GM18951 (cell line): ENCODE results near the gene ATP6V0E1.
"Not testable (repeated sequence)": the region's sequence is repeated elsewhere in the genome, so short reads cannot be mapped to it uniquely, and the experiment has no call there.

Source experiments
- POLR2A ChIP-seq: IDR thresholded peaks from 4 replicates; pipeline ENCODE4 v1.6.1; 2011; ENCODE audit warnings: mild to moderate bottlenecking; ENCODE audit not compliant: insufficient read length, insufficient read depth; ENCODE audit errors: extremely low read depth
- in situ Hi-C: fragments of 300-500 bp; cut with MboI; formaldehyde crosslinking; loops from one replicate; pipeline ENCODE4 v1.12.0; 2022; ENCODE audit warnings: low sequenced_read_pairs, mixed read lengths, inconsistent platforms; ENCODE audit not compliant: unreplicated experiment

ATP6V0E1 gene

DNA sequence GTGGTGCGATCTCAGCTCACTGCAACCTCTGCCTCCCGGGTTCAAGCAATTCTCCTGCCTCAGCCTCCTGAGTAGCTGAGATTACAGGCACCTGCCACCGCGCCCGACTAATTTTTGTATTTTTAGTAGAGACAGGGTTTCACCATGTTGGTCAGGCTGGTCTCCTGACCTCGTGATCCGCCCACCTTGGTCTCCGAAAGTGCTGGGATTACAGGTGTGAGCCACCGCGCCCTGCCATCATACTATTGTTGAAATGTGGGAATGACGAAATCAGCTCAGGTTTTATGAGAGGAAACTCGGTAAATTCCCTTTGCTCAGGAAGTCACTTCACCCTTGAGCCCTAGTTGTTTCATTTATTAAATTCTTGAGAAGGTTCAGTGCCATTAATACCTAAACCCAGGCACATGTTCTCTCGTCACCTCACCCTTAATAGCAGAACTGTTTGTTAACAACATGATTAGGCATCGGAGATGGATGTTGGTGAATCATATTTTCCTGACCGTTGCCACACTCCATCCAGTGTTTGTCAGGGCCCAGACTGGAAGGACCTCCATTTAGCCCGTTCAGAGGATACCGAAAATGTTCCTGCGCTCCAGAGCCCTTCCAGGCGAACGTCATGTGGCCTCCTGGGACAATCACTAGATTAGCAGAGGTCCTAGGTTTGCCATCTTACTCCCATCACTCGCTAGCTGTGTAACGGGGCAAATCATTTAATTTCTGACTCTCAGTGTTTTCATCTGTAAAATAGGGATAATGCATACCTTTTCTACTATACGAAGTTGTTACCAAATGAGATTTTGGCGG, 52.5 kb downstream of the ATP6V0E1 start:
- in situ Hi-C loops: no loop called here
- no peak for TF ChIP-seq POLR2A

- in situ Hi-C loops: no loop called here
- TF ChIP-seq POLR2A: no peak
These were observed 55.6 kb downstream of the ATP6V0E1 start for GRCh38 chr5:173039188-173039587.

DNA sequence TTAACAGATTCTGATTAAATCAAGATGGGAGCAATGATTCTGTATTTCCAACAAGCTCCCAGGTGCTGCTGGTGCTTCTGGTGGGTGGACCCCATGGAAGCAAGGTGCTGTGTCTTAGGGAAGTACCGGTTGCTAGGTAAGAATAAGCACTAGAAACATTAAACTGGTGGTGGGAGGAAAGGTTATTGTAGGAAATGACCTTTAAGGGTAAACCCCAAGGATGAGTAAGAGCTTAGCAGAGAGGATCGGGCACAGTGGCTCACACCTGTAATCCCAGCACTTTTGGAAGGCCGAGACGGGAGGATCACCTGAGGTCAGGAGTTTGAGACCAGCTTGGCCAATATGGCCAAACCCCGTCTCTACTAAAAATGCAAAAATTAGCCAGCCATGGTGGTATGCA, 56.4 kb downstream of the ATP6V0E1 start:
- in situ Hi-C loops: no loop called here
- no peak for TF ChIP-seq POLR2A

GRCh38 chr5:173041881-173042762, 58.6 kb downstream of the ATP6V0E1 start:
- no peak for TF ChIP-seq POLR2A
- in situ Hi-C loops: no loop called here

DNA sequence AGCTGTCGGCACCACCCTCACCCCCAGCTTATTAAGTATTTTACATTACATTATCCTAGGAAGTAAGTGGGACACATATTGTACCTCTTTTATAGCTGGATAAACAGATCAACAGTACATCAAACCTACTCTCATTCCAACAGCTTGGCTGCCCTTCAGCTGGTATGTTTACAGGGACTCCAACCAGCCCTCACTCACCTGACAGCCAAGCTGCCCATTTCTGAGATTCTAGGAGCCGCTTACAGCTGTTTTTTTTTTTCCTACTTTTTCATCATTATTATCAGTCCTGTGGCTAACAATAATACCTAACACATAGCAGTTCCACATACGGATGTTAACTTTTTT, 59.2 kb downstream of the ATP6V0E1 start:
- in situ Hi-C loops: no loop called here
- TF ChIP-seq POLR2A: no peak

DNA sequence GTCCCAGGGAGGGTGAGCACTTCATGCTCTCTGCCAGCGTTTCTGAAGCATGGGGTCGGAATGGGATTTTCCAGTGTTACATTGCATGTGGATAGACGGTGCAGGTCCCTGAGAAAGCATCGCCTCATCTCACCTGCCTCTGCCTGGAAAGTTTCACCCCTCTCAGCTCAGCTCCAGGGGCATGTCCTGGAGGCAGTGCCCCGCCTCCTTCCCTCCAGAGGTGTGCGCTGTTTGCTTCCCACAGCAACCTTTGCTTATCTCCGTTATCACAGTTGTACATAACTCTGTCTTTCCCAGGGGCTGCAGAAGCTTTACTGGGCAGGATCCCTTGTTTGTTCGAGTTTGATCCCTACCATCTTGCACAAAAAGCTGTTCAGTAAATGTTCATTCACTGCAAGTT, 61.9 kb downstream of the ATP6V0E1 start:
- in situ Hi-C loops: no loop called here
- no peak for TF ChIP-seq POLR2A

GRCh38 chr5:173047096-173047837, 63.7 kb downstream of the ATP6V0E1 start:
- in situ Hi-C loops: not testable (repeated sequence)

DNA sequence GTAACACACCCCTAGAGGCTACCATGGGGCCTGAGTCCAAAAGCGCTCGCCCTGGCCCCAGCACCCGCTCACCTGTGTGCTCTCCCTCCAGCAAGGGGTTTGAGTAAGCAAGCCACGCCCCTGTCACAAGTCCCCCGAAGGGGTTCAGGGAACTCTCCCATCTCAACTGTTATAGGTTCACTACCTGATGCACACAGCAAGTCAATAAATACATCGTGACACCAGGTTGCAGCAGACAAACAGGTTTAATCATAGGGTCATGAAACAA, 64.2 kb downstream of the ATP6V0E1 start:
- TF ChIP-seq POLR2A: no peak
- in situ Hi-C loops: no loop called here

DNA sequence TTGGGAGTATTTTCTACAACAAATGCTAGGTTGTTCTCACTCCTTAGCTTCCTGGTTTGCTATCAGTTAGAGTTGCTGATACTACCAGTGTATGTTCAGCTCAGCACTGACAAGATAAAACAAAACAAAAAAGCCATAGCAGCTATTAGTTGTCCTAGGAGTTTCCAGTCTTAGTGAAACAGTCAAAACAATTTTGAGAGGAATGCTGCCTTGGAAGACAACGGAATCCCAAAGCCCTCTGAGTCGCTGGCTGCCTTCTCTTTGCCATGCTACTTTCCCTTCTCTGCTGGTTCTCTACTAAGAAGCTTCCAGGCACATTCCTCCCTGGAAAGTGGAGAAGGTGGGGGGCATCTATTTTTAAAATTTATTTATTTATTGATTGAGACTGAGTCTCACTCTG, 67.2 kb downstream of the ATP6V0E1 start:
- no peak for TF ChIP-seq POLR2A
- in situ Hi-C loops: no loop called here

DNA sequence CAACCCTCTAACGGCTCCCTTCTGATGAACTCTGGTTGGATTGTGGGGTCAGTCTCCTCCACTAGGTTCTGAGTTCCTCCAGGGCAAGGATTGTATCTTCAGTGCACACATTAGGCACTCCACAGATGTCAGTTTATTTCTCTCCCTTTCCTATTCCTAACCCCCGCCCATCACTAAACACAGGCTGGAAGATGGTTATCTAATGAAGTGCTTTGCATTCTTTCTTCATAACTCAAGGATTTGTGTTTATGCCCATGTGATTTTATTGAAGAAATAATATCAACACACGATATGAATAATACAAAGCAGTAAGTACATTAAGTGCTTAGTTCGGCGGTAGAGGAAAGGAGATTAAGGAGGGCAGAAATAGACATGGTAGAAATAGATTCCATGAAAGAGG, 68.2 kb downstream of the ATP6V0E1 start:
- in situ Hi-C loops: no loop called here
- no peak for TF ChIP-seq POLR2A

DNA sequence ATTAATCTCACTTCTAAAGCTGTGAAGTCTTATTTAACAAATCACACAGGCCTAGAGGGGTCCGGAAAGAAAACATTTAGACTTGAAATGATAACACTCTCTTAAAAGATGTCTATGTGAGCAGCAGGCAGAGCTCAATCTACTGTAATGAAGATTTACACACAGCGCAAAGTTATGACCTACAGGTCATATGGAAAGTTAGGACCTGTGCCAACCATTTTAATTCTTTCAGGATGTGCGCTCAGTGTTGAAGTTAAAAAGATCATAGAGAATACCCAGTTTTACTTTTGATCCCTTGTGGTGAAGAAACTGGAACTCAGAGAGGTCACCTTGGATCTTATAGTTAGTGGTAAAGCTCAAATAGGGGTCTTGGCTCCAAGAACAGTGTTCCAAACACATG, 69.5 kb downstream of the ATP6V0E1 start:
- in situ Hi-C loops: no loop called here
- TF ChIP-seq POLR2A: no peak

DNA sequence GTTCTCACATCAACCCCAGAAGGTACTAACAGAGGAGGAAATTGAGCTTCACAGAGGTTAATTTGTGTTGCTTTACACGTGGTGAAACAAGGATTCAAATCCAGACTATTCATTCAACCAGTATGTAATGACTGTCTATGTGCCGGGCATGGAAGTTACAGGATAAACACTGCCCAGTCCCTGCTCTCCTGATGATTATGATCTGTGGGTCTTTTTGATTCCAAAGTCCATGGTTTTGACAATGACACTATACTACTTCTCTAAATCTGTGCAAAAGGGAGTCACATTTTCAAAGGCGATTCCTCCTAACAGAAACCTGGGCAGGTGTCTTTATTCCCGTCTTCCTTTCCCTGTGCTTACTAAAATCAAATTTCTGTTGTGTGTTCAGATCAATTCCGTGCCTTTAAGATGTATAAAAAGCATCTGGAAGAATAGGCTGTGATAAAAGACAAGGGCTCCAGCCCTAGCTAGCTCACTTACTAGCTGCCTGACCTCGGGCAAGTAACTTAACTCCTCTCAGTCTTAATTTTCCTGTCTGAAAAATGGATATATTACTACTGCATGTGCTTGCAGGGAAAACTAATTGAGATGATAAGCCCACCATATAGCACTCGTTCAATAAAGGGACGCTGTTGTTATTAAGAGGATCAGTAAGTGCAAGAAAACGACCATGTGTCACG, 71.6 kb downstream of the ATP6V0E1 start:
- in situ Hi-C loops: no loop called here
- no peak for TF ChIP-seq POLR2A

DNA sequence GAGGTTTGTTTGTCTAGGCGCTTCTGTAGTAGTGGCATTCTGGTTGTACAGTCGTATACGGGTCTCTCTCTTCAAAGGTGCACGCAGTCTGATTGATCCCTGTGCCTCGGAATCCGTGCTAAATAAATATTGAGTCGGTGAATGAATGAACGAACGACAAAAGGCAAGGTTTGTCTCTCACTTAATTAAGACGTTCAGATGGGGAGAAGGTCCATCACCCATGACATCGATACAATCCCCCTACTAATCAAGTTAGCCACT, 72.1 kb downstream of the ATP6V0E1 start:
- in situ Hi-C loops: no loop called here
- TF ChIP-seq POLR2A: no peak
